Endodermal cell (in vitro differentiated cells): ENCODE measurements around the gene MYH4. TPM values are rescaled to one million over a fixed set of nuclear protein-coding genes. Genes with fewer than 3 reads are reported as not detected.

Source experiments
- DNase-seq: peaks from one replicate; pipeline ENCODE4 v3.0.0-alpha.2; 2017
- H3K27ac ChIP-seq: 2 replicates; pipeline ENCODE4 v1.5.1; 2013; ENCODE audit warnings: mild to moderate bottlenecking, low read depth, low read length, moderate library complexity
- H3K27me3 ChIP-seq: 2 replicates; pipeline ENCODE4 v1.6.1; 2013; ENCODE audit warnings: mild to moderate bottlenecking, low read length, moderate library complexity; ENCODE audit not compliant: insufficient read depth, control insufficient read depth, poor library complexity, severe bottlenecking
- H3K36me3 ChIP-seq: 2 replicates; pipeline ENCODE4 v1.7.0; 2013; ENCODE audit warnings: mild to moderate bottlenecking, low read length, moderate library complexity; ENCODE audit not compliant: control insufficient read depth, insufficient read depth
- H3K4me1 ChIP-seq: one replicate; pipeline ENCODE4 v1.7.0; 2013; ENCODE audit warnings: low read length; ENCODE audit not compliant: control insufficient read depth, insufficient read depth
- H3K4me3 ChIP-seq: 2 replicates; pipeline ENCODE4 v1.5.1; 2013; ENCODE audit warnings: mild to moderate bottlenecking, low read length, moderate library complexity
- H3K9ac ChIP-seq: 2 replicates; pipeline ENCODE4 v1.6.1; 2013; ENCODE audit warnings: mild to moderate bottlenecking, low read length, moderate library complexity; ENCODE audit not compliant: poor library complexity, severe bottlenecking; ENCODE audit errors: extremely low read depth
- H3K9me3 ChIP-seq: 2 replicates; pipeline ENCODE4 v1.6.1; 2013; ENCODE audit warnings: mild to moderate bottlenecking, low read length, moderate library complexity; ENCODE audit not compliant: control insufficient read depth
- H3K27ac Mint-ChIP-seq: 2 replicates; pipeline ENCODE4 v1.8.0; 2020; ENCODE audit warnings: mixed read lengths
- H3K27me3 Mint-ChIP-seq: 2 replicates; pipeline ENCODE4 v1.8.0; 2021; ENCODE audit warnings: mild to moderate bottlenecking, mixed read lengths; ENCODE audit not compliant: insufficient read depth
- H3K36me3 Mint-ChIP-seq: 2 replicates; pipeline ENCODE4 v1.8.0; 2020; ENCODE audit warnings: low read depth, mixed read lengths
- H3K4me1 Mint-ChIP-seq: 2 replicates; pipeline ENCODE4 v1.8.0; 2020; ENCODE audit warnings: mixed read lengths
- H3K4me3 Mint-ChIP-seq: 2 replicates; pipeline ENCODE4 v1.8.0; 2020; ENCODE audit warnings: mild to moderate bottlenecking, moderate library complexity, mixed read lengths
- H3K9me3 Mint-ChIP-seq: 2 replicates; pipeline ENCODE4 v1.8.0; 2020; ENCODE audit warnings: mild to moderate bottlenecking, mixed read lengths
- CTCF ChIP-seq: fragments of 200-600 bp; sonication (generic); conservative IDR thresholded peaks from 2 replicates; pipeline ENCODE4 v1.5.0; 2021; ENCODE audit warnings: antibody characterized with exemption, mild to moderate bottlenecking
- WGBS, 2 experiments: methylation state at CpG; one replicate each; pipeline versions ENCODE4 v1.1.5 to v1.1.7; 2013; ENCODE audit warnings: missing lambda C conversion rate in 2 of 2, mixed read lengths in 1 of 2; ENCODE audit not compliant: insufficient coverage in 1 of 2, insufficient read length in 1 of 2; 5-methylcytosine and 5-hydroxymethylcytosine counted together
- total RNA-seq, 2 donors: library from RNA; stranded (reverse); fragmentation: NEBNext Ultra II Directional in 1 of 2; extraction: Animal tissue kit (Norgen Biotek cat#: 25700) in 1 of 2; gene quantifications; 2 replicates in 1 of 2; 3 replicates in 1 of 2; pipeline ENCODE4 v1.2.1, GENCODE V29; 2021

MYH4 gene
- total RNA-seq, 2 donors from 2014 or later, result not detected

DNA sequence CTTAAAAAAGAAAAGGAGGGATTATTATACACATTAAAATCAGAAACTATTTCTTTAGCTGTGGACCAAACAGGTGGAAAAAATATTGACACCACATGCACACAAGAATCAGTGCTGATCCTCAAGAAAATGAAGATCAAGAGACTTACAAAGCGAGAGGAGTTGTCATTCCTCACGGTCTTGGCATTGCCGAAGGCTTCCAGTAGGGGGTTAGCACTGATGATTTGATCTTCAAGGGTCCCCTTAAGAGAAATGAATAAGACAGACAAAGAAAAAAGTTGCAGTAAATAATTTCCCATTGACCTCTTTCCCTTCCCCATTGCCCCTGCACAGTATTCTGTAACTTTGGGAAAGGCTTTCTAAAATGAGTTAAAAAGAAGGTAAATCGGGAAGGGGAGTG lies 6.0 kb downstream of the MYH4 start:
- WGBS, 2 experiments, result 69 to 73% methylated on average over 3 to 4 of the region's 4 CpGs
- Mint-ChIP-seq H3K36me3 (no peaks in the 10 kb centered on the region), H3K9me3 (peaks cover 1% of the 10 kb centered on the region), H3K27me3 (peaks cover 53% of the 10 kb centered on the region), H3K27ac (no peak overlapping the region), H3K4me3 (no peak overlapping the region), H3K4me1 (peaks cover 4% of the 10 kb centered on the region)
- Histone ChIP-seq H3K27me3 (peaks cover 42% of the 10 kb centered on the region), H3K9me3 (no peaks in the 10 kb centered on the region), H3K36me3 (no peaks in the 10 kb centered on the region), H3K4me3 (no peak overlapping the region), H3K9ac (no peak overlapping the region), H3K4me1 (peaks cover 4% of the 10 kb centered on the region), H3K27ac (no peak overlapping the region)
- DNase-seq, result peak; percentile 56
- peak; percentile 72 for TF ChIP-seq CTCF

GRCh38 chr17:10460062-10460461 lies 9.3 kb downstream of the MYH4 start:
- no peaks in the 10 kb centered on the region for H3K36me3 ChIP-seq
- H3K27me3 ChIP-seq, result peaks cover 58% of the 10 kb centered on the region
- Mint-ChIP-seq H3K27ac (no peak overlapping the region), H3K4me3 (no peak overlapping the region), H3K36me3 (no peaks in the 10 kb centered on the region), H3K9me3 (peaks cover 1% of the 10 kb centered on the region), H3K4me1 (peaks cover 4% of the 10 kb centered on the region), H3K27me3 (peaks cover 68% of the 10 kb centered on the region)
- H3K27ac ChIP-seq, result no peak overlapping the region
- TF ChIP-seq CTCF, result no peak
- H3K9ac ChIP-seq, result no peak overlapping the region
- H3K9me3 ChIP-seq, result no peaks in the 10 kb centered on the region
- no peak overlapping the region for H3K4me3 ChIP-seq
- WGBS, 2 experiments, result 90 to 100% methylated on average over 4 of the region's 4 CpGs
- H3K4me1 ChIP-seq, result peaks cover 4% of the 10 kb centered on the region
- no peak for DNase-seq

DNA sequence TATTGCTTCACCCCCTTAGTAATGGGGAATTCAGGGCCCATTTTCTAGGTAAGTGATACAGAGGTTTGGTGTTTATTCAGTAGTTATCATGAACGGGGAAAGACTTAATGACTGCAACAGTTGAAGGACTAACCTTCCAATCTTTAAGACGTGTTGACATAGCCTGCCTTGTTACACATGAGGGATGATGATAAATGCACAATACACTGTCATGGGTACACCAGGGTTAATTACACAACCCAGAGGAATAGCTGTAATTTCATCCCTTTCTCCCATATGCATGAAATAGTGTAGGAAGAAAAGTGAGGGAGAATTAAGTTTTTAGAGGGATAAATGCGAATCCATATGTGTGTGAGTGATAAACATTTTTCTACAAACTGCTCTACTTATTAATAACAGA lies 10.7 kb downstream of the MYH4 start:
- Mint-ChIP-seq H3K4me3 (no peak overlapping the region), H3K27me3 (peaks cover 66% of the 10 kb centered on the region), H3K36me3 (no peaks in the 10 kb centered on the region), H3K9me3 (no peaks in the 10 kb centered on the region), H3K27ac (no peak overlapping the region), H3K4me1 (peaks cover 4% of the 10 kb centered on the region)
- peaks cover 4% of the 10 kb centered on the region for H3K4me1 ChIP-seq
- no peaks in the 10 kb centered on the region for H3K9me3 ChIP-seq
- peaks cover 58% of the 10 kb centered on the region for H3K27me3 ChIP-seq
- no peaks in the 10 kb centered on the region for H3K36me3 ChIP-seq
- H3K9ac ChIP-seq, result no peak overlapping the region
- WGBS, 2 experiments, result 83 to 93% methylated on average over 1 to 2 of the region's 3 CpGs
- no peak overlapping the region for H3K4me3 ChIP-seq
- no peak for DNase-seq
- no peak for TF ChIP-seq CTCF
- no peak overlapping the region for H3K27ac ChIP-seq
